CD4-positive, alpha-beta T cell treated with Interleukin-4 for 4 hours (primary cell): Measurements from ENCODE around the gene SAV1.

Experiments used
- DNase-seq: peaks from one replicate; pipeline ENCODE4 v3.0.0-alpha.2; 2020

Gene SAV1

GRCh38 chr14:50605766-50606165 lies 62.3 kb downstream of the SAV1 start:
- DNase-seq = no peak

GRCh38 chr14:50603565-50603964 lies 64.5 kb downstream of the SAV1 start:
- DNase-seq = no peak

GRCh38 chr14:50602035-50602434 lies 66.1 kb downstream of the SAV1 start:
- DNase-seq = no peak

GRCh38 chr14:50601394-50601793 lies 66.7 kb downstream of the SAV1 start:
- no peak for DNase-seq

GRCh38 chr14:50600849-50601248 lies 67.3 kb downstream of the SAV1 start:
- DNase-seq = no peak

GRCh38 chr14:50599700-50600444 lies 68.2 kb downstream of the SAV1 start:
- DNase-seq = peak; percentile 13

- DNase-seq = no peak
Observed at GRCh38 chr14:50598765-50599164, 69.3 kb downstream of the SAV1 start.

- DNase-seq = no peak
Observed at GRCh38 chr14:50594577-50595316, 73.4 kb downstream of the SAV1 start.

GRCh38 chr14:50590464-50590863 lies 77.6 kb downstream of the SAV1 start:
- DNase-seq = no peak
